ENCODE measurements around the gene FIBP. TPM values are rescaled to one million over a fixed set of nuclear protein-coding genes. Genes with fewer than 3 reads are reported as not detected.
A peak's percentile ranks its signal among the peaks of the same experiment; 100 is the strongest.

Gene FIBP
- total RNA-seq, 3 donors from 2014 or later, result 35.8 to 52.8 (median 47.0) TPM

DNA sequence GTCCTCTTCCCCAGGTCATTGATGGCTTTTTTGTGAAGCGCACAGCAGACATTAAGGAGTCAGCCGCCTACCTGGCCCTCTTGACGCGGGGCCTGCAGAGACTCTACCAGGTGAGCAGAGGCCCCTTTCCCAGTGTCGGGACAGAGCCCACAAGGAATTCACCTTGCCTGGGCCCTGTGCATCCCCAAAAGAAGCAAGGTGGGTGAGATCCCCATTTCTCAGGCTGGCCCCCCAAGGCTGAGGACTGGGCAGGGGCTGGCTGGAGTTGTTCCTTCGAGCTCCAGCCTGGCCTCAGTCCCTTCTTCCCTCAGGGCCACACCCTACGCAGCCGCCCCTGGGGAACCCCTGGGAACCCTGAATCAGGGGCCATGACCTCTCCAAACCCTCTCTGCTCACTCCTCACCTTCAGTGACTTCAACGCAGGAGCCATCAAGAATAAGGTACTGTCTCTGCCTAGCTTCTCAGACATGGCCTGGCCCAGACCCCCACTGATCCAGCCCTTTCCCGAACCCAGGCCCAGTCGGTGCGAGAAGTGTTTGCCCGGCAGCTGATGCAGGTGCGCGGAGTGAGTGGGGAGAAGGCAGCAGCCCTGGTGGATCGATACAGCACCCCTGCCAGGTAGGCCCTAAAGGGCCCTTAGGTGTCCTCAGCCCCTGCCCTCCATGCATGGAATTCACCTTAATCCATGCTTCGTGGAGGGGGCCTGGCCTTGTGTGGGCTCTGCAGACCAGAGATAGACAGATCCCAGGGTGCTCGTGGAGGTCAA, 23.4 kb downstream of the FIBP start:
- TF ChIP-seq, protein P1, sequence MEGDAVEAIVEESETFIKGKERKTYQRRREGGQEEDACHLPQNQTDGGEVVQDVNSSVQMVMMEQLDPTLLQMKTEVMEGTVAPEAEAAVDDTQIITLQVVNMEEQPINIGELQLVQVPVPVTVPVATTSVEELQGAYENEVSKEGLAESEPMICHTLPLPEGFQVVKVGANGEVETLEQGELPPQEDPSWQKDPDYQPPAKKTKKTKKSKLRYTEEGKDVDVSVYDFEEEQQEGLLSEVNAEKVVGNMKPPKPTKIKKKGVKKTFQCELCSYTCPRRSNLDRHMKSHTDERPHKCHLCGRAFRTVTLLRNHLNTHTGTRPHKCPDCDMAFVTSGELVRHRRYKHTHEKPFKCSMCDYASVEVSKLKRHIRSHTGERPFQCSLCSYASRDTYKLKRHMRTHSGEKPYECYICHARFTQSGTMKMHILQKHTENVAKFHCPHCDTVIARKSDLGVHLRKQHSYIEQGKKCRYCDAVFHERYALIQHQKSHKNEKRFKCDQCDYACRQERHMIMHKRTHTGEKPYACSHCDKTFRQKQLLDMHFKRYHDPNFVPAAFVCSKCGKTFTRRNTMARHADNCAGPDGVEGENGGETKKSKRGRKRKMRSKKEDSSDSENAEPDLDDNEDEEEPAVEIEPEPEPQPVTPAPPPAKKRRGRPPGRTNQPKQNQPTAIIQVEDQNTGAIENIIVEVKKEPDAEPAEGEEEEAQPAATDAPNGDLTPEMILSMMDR (IDR thresholded peaks at IDR 0.05), result no peak
- H3K9me3 ChIP-seq, result no peaks in the 10 kb centered on the region
- peaks cover 15% of the 10 kb centered on the region for H3K4me1 ChIP-seq (ENCODE audit: low read depth)
- H3K4me3 ChIP-seq, result no peak overlapping the region
- DNase-seq (peak in 2 of 3 donors; percentile 23 to 49), ATAC-seq (no peak)
- H3K36me3 ChIP-seq (ENCODE audit: low read depth), result peaks cover 4% of the 10 kb centered on the region
- intact Hi-C loops (cut with DNase I, micrococcal nuclease), result no loop called here

DNA sequence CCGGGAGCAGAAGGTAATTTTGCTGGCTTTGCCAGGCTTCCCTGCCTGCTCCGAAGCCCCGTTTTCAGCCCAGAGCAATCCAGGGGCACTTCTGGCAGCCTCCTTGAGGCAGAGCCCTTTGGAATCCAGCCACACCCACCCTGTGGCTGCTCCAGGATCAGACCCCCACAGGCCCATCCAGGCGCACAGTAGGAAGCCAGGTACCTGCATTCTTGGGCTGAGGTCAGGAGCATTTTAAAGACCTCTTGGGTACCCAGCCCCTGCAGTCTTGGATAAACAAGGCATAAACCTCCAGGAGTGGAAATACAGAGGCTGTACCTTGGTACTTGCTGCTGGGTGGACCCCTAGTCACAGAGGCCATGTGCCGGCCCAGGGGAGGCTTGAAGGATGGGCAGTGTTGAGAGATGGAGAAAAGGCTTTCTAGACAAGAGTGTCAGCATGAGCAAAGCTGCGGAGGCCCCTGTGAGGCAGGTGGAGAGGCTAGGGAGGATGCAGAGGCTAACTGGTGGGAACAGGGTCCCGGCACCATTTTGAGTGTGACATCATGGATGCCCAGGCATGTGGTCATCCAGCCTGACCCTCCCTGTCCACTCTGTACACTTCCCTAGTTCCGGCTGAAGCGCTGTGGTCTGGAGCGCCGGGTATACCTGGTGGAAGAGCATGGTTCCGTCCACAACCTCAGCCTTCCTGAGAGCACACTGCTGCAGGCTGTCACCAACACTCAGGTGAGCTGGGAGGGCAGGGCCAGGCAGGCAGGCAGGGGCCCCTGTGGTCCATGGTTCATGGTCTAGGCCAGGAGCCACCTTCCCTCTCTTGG, 24.2 kb downstream of the FIBP start:
- peaks cover 4% of the 10 kb centered on the region for H3K36me3 ChIP-seq (ENCODE audit: low read depth)
- H3K4me1 ChIP-seq (ENCODE audit: low read depth), result peaks cover 15% of the 10 kb centered on the region
- no peak overlapping the region for H3K4me3 ChIP-seq
- H3K9me3 ChIP-seq, result no peaks in the 10 kb centered on the region
- intact Hi-C loops (cut with DNase I, micrococcal nuclease), result no loop called here
- peak in 1 of 3 donors; percentile 52 for DNase-seq
- no peak for ATAC-seq
- TF ChIP-seq, protein P1 (IDR thresholded peaks at IDR 0.05), result no peak

DNA sequence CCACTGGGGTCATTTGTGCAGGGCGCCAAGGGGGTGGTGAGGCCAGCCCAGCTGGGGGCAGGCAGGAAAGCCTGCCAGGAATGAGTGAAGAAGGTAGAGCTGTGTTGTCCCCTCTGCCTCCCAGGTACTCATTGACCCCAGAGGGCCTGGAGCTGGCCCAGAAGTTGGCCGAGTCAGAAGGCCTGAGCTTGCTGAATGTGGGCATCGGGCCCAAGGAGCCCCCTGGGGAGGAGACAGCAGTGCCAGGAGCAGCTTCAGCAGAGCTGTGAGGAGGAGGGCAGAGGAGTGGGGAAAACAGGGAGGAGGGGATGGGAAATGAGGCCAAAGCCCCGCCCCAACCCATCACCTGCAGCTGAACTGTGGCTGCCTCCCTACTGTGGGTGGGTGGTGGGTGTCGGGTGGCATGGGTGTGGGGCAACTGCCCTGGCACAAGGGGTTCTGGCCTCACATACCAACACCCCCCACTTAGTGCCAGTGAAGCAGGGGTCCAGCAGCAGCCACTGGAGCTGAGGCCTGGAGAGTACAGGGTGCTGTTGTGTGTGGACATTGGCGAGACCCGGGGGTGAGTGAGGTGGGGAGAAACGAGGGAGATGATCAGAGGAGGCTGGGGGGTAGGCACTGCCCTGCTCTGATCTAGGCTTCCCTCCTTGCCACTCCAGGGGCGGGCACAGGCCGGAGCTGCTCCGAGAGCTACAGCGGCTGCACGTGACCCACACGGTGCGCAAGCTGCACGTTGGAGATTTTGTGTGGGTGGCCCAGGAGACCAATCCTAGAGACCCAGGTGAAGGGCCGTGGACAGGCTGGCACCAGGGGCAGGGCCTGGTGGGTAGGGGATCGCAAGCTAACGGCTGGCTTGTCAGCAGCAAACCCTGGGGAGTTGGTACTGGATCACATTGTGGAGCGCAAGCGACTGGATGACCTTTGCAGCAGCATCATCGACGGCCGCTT, 25.1 kb downstream of the FIBP start:
- H3K36me3 ChIP-seq (ENCODE audit: low read depth), result peaks cover 5% of the 10 kb centered on the region
- H3K4me3 ChIP-seq, result no peak overlapping the region
- ATAC-seq (no peak), DNase-seq (peak in 2 of 3 donors; percentile 32 to 56)
- peaks cover 15% of the 10 kb centered on the region for H3K4me1 ChIP-seq (ENCODE audit: low read depth)
- intact Hi-C loops (cut with DNase I, micrococcal nuclease), result no loop called here
- H3K9me3 ChIP-seq, result no peaks in the 10 kb centered on the region
- TF ChIP-seq, protein P1 (IDR thresholded peaks at IDR 0.05), result no peak

DNA sequence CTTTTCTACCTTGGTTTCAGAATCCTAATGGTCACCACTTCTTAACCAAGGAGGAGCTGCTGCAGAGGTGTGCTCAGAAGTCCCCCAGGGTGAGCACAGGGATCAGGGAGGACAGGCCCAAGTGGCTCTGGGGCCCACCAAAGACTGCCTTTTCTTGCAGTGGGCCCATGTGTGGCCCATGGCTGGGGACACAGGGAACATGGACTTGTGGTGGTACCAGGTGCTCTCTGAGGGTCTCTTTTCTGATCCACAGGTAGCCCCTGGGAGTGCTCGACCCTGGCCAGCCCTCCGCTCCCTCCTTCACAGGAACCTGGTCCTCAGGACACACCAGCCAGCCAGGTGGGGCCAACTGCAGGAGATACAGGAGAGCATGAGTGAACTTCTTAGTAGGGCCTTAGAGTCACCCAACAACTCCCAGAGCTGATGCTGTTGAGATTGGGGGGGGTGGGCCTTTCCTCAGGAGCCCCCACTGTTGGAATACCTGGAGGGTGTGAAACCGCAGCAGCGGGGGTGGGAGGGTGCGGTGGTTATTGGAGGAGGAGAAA, 26.0 kb downstream of the FIBP start:
- Histone ChIP-seq H3K36me3 (ENCODE audit: low read depth) (peaks cover 8% of the 10 kb centered on the region), H3K4me1 (ENCODE audit: low read depth) (peaks cover 15% of the 10 kb centered on the region), H3K9me3 (no peaks in the 10 kb centered on the region), H3K4me3 (no peak overlapping the region)
- peak in 2 of 3 donors; percentile 38 to 55 for DNase-seq
- TF ChIP-seq, protein P1 (IDR thresholded peaks at IDR 0.05), result no peak
- intact Hi-C loops (cut with DNase I, micrococcal nuclease), result no loop called here
- no peak for ATAC-seq
